Measurements from ENCODE around the gene PSMC5.

DNA sequence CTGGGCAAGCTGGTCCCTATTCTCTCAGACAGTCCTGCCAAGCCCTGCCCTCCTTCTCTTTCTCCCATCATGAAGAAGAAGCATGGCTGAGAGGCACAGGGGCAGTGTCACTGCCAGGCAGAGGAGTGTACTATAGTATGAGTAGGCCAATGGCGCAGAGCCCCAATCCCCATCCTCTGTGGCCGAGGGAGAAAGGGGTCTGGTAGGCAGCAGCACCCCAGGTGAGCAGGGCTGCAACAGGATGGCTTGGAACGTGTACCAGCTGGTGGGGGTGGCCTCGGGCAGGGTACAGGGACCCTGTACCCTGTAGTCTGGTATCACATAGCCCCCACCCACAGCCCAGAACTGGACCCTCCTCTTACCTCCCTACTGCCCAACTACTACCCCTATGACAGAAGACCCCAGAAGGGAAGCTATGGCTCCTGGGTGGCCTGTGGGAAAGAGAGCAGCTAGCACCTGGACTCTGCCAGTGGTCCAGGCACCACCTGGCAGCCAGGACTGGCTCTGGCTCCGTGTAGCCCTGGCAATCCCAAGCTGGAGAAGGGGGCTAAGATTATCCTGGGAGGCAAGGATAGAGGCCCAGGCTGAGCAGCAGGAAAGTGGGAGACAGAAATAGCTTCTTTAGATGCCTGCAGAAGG lies 10.8 kb downstream of the PSMC5 start:
- TF ChIP-seq CTCF (IDR thresholded peaks at IDR 0.05; ENCODE audit: low read length): no peak
- TF ChIP-seq EZH2 (IDR thresholded peaks at IDR 0.05; ENCODE audit: borderline replicate concordance, low read length): no peak

Measured in OCI-LY1 (cell line).